Cardiac muscle cell (in vitro differentiated cells and primary cell): ENCODE measurements around the gene LRRC8C. TPM values are rescaled to one million over a fixed set of nuclear protein-coding genes. Genes with fewer than 3 reads are reported as not detected.
"Not testable (repeated sequence)": the region's sequence is repeated elsewhere in the genome, so short reads cannot be mapped to it uniquely, and the experiment has no call there.

Source experiments
- DNase-seq, 2 donors: peaks; one replicate each; pipeline versions ENCODE4 v3.0.0 to v3.0.0-alpha.2; 2010 to 2017; ENCODE audit warnings: low read depth in 1 of 2, low spot score in 1 of 2
- H3K27ac ChIP-seq: fragments of 200-600 bp; sonication (generic); 2 replicates; pipeline ENCODE4 v1.5.1; 2016
- H3K27me3 ChIP-seq: fragments of 200-600 bp; sonication (generic); 2 replicates; pipeline ENCODE4 v1.6.0; 2016; ENCODE audit warnings: control low read depth
- H3K36me3 ChIP-seq: fragments of 200-600 bp; sonication (generic); 2 replicates; pipeline ENCODE4 v1.5.1; 2016; ENCODE audit warnings: control low read depth
- H3K4me1 ChIP-seq: fragments of 200-600 bp; sonication (generic); 2 replicates; pipeline ENCODE4 v1.8.1; 2017; ENCODE audit warnings: low read depth, mild to moderate bottlenecking, mixed run types
- H3K4me3 ChIP-seq: fragments of 200-600 bp; sonication (generic); 2 replicates; pipeline ENCODE4 v1.5.1; 2016; ENCODE audit warnings: mild to moderate bottlenecking
- H3K9me3 ChIP-seq: fragments of 200-600 bp; sonication (generic); 2 replicates; pipeline ENCODE4 v1.5.1; 2017; ENCODE audit warnings: low read depth, mild to moderate bottlenecking, control low read depth
- polyA plus RNA-seq: library from polyadenylated mRNA; unstranded; fragments of >200 nt; fragmentation: Nextera tagmentation; extraction: Ambion mirVana; gene quantifications from 2 replicates; pipeline ENCODE4 v1.2.1, GENCODE V29; 2016
- total RNA-seq: library from RNA; depleted of rRNA; stranded (reverse); fragments of >200 nt; gene quantifications from 2 replicates; pipeline ENCODE4 v1.2.3, GENCODE V29; 2016
- TF ChIP-seq, protein P1 (sequence below): IDR thresholded peaks from 2 replicates; pipeline ENCODE4 v1.5.1; 2012; ENCODE audit warnings: low read depth, mild to moderate bottlenecking, low read length

LRRC8C gene
- total and polyA plus RNA-seq, 2 experiments from 2014 or later = 2.3 to 4.3 TPM

DNA sequence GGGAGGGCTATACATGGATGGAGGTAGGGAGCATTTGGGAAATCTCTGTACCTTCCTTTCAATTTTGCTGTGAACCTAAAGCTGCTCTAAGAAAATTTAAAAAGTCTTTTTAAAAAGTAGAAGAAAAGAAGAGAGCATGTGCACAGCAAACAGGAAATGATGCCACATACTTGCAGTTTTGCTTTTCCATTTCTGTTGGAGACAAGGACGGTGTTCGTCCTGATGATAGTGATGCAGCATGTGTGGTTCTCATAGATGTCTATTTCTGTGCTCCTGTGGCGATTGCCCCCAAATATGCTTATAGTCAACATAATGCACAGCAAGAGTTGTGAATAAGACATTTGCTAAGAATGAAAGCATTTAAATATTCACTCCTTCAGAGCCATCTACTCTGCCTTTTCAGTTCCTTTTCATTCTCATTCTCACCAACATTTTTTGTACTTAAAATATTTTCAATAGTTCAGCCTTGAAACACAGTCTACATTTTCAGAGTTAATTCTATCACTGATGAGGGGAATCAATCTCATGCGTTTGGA, 66.6 kb downstream of the LRRC8C start:
- no peak for DNase-seq
- TF ChIP-seq, protein P1, sequence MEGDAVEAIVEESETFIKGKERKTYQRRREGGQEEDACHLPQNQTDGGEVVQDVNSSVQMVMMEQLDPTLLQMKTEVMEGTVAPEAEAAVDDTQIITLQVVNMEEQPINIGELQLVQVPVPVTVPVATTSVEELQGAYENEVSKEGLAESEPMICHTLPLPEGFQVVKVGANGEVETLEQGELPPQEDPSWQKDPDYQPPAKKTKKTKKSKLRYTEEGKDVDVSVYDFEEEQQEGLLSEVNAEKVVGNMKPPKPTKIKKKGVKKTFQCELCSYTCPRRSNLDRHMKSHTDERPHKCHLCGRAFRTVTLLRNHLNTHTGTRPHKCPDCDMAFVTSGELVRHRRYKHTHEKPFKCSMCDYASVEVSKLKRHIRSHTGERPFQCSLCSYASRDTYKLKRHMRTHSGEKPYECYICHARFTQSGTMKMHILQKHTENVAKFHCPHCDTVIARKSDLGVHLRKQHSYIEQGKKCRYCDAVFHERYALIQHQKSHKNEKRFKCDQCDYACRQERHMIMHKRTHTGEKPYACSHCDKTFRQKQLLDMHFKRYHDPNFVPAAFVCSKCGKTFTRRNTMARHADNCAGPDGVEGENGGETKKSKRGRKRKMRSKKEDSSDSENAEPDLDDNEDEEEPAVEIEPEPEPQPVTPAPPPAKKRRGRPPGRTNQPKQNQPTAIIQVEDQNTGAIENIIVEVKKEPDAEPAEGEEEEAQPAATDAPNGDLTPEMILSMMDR = no peak

DNA sequence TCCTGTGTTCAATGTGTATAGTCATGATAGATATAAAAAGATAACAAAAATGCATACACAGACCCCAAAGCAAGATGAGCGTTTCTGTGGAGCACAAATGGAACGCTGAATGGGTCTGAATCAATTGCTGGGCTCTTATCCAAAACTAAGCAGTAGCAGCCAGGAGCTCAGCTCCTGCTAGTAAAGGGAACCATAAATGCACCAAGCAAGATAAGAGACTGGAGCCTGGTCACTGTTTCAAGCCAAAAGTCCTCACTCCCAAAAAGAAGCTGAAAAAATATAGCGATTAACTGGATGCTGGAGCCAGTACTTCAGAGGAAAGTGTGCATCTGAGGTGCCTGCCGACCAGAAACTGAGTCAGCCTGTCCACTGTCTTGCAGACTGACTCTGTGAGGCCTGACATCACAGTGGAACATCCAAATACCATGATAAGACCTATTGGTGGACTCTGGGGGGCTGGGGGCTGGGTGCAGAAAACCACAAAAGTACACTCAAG, 68.9 kb downstream of the LRRC8C start:
- peaks cover 31% of the 10 kb centered on the region for H3K4me1 ChIP-seq
- no peaks in the 10 kb centered on the region for H3K9me3 ChIP-seq
- H3K4me3 ChIP-seq = no peak overlapping the region
- no peaks in the 10 kb centered on the region for H3K36me3 ChIP-seq
- DNase-seq = peak; percentile 23 to 70
- TF ChIP-seq, protein P1 = no peak
- H3K27me3 ChIP-seq = no peaks in the 10 kb centered on the region
- no peak overlapping the region for H3K27ac ChIP-seq

More for the DNA sequence above, 66.6 kb downstream of the LRRC8C start:
- Histone ChIP-seq H3K4me1 (peaks cover 48% of the 10 kb centered on the region), H3K4me3 (no peak overlapping the region), H3K9me3 (no peaks in the 10 kb centered on the region), H3K27me3 (no peaks in the 10 kb centered on the region), H3K36me3 (no peaks in the 10 kb centered on the region), H3K27ac (no peak overlapping the region)

DNA sequence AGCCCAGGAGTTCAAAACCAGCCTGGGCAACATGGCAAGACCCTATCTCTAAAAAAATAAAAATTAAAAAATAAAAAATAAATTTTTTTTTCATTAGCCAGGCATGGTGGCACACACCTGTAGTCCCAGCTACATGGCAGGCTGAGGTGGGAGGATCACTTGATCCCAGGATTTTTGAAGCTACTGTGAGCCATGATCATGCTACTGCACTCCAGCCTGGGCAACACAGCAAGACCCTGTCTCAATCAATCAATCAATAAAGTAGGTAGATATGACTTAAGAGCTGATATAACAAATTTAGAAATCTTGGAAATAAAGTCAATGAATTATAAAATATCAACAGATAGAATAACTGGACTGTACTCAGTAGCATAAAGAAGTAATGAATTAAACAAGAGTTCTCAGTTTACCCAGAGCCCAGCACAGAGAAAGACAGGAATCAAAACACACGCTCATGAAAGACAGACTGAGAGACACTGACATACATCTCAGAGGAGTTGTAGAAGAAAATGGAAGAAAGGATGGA, 69.7 kb downstream of the LRRC8C start:
- TF ChIP-seq, protein P1 = no peak
- no peaks in the 10 kb centered on the region for H3K36me3 ChIP-seq
- H3K27me3 ChIP-seq = no peaks in the 10 kb centered on the region
- no peak overlapping the region for H3K4me3 ChIP-seq
- no peak overlapping the region for H3K27ac ChIP-seq
- H3K9me3 ChIP-seq = no peaks in the 10 kb centered on the region
- peaks cover 23% of the 10 kb centered on the region for H3K4me1 ChIP-seq
- DNase-seq = no peak

DNA sequence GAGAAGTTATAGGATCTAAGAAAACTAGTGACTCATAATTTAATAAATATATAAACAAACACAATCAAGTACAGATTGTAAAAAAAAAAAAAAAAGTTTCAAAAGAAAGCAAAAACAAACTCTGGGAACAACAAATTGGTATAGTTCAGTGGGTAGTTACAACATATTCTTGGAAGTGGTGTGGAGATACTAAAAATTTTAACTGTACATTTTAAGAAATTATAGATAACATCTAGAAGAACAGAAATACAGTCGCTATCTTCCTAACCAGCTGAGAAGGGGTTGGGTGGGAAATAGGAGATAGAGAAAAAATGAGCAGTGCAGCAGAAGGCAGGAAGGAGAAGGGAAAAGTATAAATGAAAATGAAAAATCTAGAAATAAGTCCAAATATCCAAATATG, 70.5 kb downstream of the LRRC8C start:
- TF ChIP-seq, protein P1 = no peak
- H3K9me3 ChIP-seq = no peaks in the 10 kb centered on the region
- no peaks in the 10 kb centered on the region for H3K27me3 ChIP-seq
- no peak overlapping the region for H3K4me3 ChIP-seq
- no peak for DNase-seq
- H3K4me1 ChIP-seq = peaks cover 17% of the 10 kb centered on the region
- no peaks in the 10 kb centered on the region for H3K36me3 ChIP-seq
- no peak overlapping the region for H3K27ac ChIP-seq

DNA sequence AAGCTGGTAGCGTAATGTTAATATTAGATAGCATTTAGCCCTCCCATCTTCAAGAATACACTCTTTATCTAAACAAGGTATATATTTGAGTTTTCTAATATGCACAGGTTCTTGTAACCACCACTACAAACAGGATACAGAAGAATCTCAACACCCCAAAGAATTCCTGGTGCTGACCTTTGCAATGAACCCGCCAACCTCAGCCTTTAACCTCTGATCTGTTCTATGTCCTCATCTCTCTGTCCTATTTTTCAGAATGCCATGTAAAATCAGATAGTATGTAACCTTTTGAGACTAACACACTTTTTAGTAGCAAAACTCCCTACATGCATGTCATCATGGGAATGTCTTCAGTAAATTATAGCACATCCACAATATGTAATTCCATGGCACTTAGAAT, 71.1 kb downstream of the LRRC8C start:
- Histone ChIP-seq H3K4me3 (no peak overlapping the region), H3K36me3 (no peaks in the 10 kb centered on the region), H3K4me1 (peaks cover 17% of the 10 kb centered on the region), H3K9me3 (no peaks in the 10 kb centered on the region), H3K27me3 (no peaks in the 10 kb centered on the region), H3K27ac (no peak overlapping the region)
- TF ChIP-seq, protein P1 = no peak
- DNase-seq = no peak

DNA sequence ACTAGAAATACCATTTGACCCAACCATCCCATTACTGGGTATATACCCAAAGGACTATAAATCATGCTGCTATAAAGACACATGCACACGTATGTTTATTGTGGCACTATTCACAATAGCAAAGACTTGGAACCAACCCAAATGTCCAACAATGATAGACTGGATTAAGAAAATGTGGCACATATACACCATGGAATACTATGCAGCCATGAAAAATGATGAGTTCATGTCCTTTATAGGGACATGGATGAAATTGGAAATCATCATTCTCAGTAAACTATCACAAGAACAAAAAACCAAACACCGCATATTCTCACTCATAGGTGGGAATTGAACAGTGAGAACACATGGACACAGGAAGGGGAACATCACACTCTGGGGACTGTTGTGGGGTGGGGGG, 72.0 kb downstream of the LRRC8C start:
- peaks cover 17% of the 10 kb centered on the region for H3K4me1 ChIP-seq
- H3K27me3 ChIP-seq, DNase-seq, H3K36me3 ChIP-seq, H3K9me3 ChIP-seq, H3K4me3 ChIP-seq, H3K27ac ChIP-seq: not testable (repeated sequence)
